ENCODE results near the gene RPL37.
"Not testable (repeated sequence)": the region's sequence is repeated elsewhere in the genome, so short reads cannot be mapped to it uniquely, and the experiment has no call there.

Gene RPL37

DNA sequence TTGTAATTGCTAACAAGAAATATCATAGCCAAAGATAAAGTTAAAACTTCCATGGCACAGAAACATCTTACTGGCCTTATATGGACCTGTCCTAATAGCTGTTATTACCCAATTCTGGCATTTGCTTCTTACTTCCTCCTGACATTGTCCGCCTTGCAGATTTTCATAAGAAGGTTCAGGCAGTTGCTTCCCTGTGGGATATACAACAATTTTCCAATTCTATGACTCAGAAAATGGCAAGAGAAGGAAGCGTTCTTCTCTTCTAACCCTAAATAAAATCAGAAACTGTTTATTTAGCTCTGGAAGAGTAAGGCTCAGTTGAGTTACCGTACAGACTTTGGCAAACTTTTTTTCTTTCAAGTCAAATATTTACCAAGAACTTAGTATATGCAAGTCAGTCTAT lies 38.5 kb downstream of the RPL37 start:
- DNase-seq: no peak

DNA sequence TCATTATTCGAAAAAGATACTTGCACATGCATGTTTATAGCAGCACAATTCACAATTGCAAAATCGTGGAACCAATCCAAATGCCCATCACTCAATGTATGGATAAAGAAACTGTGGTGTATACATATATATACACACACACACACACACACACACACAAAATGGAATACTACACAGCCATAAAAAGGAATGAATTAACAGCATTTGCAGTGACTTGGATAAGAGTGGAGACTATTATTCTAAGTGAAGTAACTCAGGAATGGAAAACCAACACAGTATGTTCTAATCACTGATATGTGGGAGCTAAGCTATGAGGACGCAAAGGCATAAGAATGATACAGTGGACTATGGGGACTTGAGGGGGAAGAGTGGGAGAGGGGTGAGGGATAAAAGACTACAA lies 40.1 kb downstream of the RPL37 start:
- not testable (repeated sequence) for DNase-seq

DNA sequence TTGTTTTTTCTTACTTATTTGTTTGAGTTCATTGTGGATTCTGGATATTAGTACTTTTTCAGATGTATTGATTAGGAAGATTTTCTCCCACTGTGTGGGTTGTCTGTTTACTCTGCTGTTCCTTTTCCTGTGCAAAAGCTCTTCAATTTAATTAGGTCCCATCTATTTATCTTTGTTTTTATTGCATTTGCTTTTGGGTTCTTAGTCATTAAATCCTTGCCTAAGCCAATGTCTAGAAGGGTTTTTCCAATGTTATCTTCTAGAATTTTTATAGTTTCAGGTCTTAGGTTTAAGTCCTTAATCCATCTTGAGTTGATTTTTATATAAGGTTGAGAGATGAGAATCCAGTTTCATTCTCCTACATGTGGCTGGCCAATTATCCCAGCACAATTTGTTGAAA lies 40.7 kb downstream of the RPL37 start:
- DNase-seq: not testable (repeated sequence)

DNA sequence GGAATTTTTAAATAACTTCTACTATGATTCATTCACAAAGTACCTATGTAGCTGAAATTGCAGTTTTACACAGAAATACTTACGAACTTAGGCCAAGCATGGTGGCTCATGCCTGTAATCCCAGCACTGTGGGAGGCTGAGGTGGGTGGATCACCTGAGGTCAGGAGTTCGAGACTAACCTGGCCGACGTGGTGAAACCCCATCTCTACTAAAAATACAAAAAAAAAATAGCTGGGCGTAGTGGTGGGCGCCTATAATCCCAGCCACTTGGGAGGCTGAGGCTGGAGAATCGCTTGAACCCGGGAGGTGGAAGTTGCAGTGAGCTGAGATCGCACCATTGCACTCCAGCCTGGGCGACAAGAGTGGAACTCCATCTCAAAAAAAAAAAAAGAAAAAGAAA lies 42.3 kb downstream of the RPL37 start:
- DNase-seq: not testable (repeated sequence)

DNA sequence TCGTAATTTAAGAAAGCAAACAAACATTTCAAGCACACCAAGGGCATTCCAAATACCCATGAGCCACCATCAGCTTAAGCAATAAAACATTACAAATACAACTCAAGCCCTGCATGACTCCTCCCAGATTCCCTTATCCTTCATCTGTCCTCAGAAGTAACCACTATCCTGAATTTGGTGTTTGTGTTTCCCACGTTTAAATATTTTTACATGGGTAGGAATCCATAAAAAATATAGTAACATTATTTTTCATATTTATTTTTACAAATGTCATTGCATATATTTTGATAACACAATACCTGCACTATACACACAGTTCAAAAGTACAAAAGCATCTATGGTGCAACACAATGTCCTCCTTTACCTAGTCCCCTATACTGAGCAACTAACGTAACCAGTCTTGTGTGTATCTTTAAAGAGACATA lies 43.3 kb downstream of the RPL37 start:
- DNase-seq: no peak

DNA sequence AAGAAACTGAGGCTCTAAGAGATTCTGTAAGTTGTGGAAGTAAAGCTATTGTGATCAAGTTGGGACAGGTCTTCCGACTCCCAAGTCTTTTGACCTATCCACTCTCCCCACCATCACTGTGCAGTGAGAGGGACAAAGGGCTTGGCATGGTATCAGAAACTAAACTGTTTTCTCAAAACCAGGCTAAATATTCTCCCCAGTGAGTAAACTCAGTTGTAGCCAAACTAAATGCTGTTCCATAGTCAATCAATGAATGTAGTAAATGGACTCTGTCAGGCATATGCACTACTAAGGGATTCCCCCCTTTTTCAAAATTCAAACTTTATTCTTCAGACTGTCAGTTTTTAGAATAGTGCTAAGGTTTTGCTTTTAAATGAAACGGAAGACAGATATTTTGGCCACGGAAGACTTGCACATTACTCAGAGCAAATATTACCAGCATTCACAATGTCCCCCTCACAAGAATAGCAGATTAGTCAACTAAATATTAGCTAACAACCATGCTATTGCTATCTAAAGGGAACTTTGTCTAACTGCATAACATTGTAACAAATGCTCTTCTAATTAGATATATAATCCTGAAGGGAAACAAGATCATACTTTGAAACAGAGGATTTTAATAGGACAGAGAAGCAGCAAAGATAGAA lies 44.0 kb downstream of the RPL37 start:
- DNase-seq: no peak

DNA sequence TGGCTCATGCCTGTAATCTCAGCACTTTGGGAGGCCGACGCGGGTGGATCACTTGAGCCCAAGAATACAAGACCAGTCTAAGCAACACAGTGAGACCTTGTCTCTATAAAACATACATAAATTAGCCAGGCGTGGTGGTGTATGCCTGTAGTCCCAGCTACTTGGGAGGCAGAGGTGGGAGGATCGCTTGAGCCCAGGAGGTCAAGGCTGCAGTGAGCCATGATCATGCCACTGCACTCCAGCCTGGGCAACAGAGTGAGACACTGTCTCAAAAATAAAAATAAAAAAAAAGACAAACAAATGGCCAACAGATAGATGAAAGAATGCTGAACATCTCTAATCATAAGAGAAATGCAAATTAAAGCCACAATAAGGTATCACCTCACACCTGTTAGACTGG lies 46.1 kb downstream of the RPL37 start:
- not testable (repeated sequence) for DNase-seq

DNA sequence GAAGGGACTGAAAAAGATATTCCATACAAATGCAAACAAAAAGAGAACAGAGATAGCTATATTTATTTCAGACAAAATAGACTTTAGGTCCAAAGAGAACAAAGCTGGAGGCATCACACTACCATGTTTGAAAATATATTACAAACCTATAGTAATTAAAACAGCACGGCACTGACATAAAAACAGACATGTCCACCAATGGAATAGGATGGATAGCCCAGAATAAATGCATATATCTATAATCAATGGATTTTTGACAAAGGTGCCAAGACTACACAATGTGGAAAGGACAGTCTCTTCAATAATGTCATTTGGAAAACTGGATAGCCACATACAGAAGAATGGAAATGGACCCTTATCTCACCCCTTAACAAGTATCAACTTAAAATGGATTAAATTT lies 47.0 kb downstream of the RPL37 start:
- DNase-seq: no peak

DNA sequence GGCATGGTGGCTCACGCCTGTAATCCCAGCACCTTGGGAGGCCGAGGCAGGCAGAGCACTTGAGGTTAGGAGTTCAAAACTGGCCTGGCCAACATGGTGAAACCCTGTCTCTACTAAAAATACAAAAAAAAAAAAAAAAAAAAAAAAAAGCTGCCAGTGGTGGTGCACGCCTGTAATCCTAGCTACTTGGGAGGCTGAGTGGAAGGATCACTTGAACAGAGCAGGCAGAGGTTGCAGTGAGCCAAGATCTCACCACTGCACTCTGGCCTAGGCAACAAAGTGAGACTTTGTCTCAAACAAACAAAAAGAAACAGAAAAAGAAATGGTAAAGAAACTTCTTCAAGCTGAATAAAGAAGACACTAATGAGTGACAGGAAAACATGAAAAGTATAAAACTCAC lies 48.4 kb downstream of the RPL37 start:
- DNase-seq: not testable (repeated sequence)

DNA sequence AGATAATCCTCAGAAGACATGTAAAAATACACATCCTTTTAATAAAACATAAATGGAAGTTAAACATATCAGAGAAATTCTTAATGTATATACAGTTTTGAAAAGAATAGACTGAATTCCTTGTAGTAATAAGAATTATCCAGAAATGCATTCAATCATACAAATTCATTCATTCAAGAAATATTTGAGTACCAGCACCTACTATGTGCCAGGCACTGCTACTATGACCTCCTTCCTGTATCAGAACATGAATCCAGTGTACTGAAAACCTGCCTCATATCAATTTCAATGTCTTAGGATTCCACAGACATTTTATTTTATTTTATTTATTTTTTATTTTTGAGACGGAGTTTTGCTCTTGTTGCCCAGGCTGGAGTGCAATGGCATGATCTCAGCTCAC lies 50.1 kb downstream of the RPL37 start:
- DNase-seq: no peak

DNA sequence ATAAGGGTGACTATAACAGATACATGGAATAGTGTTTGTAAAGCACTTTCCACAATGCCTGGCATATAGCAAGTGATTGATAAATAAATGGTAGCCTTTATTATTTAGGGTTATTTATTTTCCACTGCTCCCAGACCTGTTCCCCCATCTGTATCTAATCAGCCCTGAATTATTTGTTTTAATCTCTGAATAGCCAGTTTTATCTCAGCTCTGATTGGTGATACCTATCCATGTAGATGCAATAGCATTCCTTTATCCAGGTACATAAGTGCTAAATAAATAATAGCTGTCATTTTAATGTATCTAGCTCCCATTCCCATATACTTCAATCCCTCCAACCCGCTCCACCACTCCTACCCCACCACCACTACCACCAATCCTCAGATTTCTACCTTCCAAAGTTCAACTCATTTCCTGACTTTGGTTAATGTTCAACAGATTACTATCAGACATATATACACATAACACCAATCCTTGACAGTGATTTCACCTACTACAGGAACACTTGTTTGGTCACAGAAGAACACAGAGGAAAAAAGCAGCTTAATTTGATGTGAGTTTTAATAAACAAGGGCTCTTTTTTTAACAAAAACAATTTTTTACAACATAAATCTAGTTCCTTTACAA lies 50.9 kb downstream of the RPL37 start:
- no peak for DNase-seq

DNA sequence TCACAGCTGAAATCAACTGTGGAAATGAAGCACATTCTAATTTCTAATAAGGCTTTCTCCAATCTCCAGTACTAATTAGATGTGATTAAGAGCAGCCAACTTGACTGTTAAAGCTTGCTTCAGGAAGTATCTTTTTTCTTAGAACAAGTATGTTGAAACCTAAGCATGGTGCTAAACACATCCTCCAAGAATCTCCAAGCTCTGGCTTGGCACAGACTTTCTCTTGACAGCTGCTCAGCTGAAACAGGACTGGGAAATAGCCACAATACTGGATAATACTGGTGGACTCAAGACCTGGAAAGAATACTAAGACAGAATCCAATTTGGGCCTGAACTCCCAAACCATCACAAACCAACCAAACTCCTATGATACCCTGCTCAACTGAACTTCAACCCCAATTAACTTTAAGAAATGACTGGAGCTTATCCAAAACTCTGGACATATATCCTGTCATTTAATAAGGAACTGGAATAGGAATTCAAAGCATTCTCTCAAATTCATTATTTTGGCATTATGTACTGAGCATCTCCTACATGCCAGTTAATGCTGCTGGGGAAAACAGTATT lies 53.1 kb downstream of the RPL37 start:
- no peak for DNase-seq

DNA sequence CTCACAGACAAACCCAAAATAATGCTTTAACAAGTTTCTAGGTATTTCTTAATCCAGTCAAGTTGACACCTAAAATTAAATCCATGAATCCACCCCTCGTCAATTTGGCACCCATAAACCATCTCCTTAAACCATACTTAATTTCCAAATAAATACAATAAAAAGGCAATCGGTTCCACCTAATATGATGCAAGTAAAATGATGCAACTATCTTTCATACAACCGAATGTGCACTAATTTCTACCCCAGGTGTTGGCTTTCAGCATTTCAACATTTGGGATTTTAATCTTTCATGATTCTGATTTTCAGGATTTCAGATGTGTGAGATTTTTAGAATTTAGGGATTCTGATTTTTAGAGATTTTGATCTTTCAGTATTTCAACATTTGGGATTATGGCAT lies 54.2 kb downstream of the RPL37 start:
- no peak for DNase-seq

DNA sequence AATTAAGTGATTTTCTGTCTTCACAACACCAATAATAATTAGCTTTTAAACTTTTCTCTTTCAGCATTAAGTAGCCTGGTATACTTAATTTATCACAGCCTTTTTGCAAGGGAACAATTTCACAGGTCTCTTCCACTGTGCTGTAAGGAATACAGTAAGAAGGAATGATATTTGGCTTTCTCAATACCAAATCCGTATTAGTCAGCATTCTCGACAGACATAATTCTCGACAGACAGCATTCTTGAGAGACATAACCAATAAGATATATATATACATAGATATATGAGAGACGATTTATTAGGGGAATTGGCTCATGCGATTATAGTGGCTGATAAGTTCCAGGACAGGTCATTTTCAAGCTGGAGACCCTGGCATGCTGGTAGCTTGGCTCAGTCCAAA lies 54.8 kb downstream of the RPL37 start:
- no peak for DNase-seq

DNA sequence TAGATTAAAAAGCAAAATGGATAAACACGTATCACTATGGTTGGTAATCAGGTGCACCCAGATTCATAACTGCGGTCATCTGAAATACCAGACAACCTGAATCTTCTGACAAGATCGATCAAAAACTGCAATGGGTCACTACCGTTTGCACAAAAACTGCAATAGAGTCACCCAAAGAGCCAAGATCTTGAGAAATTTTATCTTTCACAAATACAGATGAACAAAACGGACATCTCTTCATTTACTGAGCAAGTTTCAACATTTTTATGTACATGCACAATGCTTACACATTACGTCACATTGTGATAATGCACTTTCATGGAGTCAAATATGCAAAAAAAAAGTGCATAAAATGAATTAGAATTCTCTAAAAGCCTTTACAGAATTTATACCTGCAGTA lies 55.5 kb downstream of the RPL37 start:
- DNase-seq: no peak

DNA sequence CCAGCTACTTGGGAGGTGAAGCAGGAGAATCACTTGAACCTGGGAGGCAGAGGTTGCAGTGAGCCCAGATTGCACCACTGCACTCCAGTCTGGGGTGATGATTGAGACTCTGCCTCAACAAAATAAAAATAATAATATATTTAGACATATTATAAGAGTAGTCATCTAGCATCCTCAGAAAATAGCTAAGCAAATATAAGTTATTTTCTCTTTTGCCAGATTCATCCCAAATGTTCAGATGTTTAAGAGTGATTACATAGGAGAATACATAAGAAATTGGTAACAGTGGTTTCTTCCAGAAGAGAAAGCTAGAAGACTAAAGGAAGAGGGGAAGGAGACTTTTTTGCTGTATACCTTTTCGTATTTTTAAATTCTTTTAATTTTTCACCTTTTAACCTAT lies 56.9 kb downstream of the RPL37 start:
- no peak for DNase-seq

DNA sequence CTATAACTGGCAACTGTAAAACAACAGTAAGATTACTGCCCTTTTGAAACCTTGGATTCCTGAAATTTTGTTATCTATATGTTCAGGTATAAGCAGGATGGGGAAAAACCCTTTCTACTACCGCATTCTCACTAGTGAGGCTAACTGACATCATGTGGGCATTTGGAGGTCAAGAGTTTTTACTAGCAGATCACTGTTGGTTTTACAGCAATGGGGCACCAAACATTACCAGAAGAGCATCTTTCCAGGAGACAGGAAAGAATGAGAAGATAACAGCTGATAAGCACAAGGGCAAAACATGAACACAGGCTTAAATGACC lies 58.4 kb downstream of the RPL37 start:
- no peak for DNase-seq

DNA sequence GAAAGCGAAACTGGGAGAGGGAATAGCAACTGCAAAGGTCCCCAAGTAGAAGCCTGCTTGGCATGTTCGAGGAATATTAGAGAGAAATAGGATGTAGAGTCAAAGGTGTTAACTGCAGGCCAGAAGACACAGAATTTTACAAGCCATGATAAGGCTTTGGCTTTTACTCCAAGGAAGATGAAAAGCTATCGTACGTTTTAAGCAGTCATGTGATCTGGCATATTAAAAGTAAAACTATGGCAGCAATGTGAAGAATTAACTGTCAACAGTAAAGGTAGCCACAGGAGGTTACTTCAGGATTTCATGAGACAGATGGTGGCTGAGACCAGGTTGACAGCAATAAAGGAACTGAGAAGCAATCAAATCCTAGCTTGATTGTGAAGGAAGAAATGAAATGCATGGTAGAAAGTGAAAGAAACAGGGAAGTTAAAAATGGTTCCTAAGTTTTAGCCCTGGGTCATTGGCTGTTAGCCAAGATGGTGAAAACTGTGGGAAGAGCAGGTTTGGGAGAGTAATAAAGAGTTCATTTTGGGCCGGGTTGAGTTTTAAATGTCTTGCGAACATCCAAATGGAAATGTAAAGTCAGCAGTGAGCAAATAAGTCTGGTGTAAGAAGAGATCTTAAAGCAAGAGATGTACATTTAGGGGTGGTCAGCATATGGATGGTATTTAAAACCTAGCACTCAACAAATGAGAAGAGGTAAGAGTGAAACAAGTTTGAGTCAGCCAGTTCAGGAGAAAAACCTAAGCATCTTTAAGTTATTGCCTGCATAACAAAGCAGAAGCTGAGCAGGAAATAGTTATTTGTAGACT lies 59.0 kb downstream of the RPL37 start:
- no peak for DNase-seq

Measured in cerebellar nuclear complex (tissue), 1 donor.